Osteoblast (primary cell): ENCODE results near the gene C1orf74. TPM values are rescaled to one million over a fixed set of nuclear protein-coding genes. Genes with fewer than 3 reads are reported as not detected.

Experiments used
- DNase-seq: peaks from one replicate; pipeline ENCODE4 v3.0.0; 2011; ENCODE audit warnings: low spot score, mixed read lengths; ENCODE audit not compliant: insufficient read length; ENCODE audit errors: missing footprints
- H2AFZ ChIP-seq: 2 replicates; pipeline ENCODE4 v1.6.0; 2011; ENCODE audit warnings: mild to moderate bottlenecking, low read length
- H3K27ac ChIP-seq: 2 replicates; pipeline ENCODE4 v1.5.1; 2011; ENCODE audit warnings: mild to moderate bottlenecking, low read depth, low read length, moderate library complexity
- H3K27me3 ChIP-seq: 2 replicates; pipeline ENCODE4 v1.6.0; 2012; ENCODE audit warnings: mild to moderate bottlenecking, control low read depth, inconsistent platforms, low read length, moderate library complexity; ENCODE audit not compliant: insufficient read depth
- H3K36me3 ChIP-seq: 2 replicates; pipeline ENCODE4 v1.5.1; 2011; ENCODE audit warnings: mild to moderate bottlenecking, low read length, control low read depth, moderate library complexity; ENCODE audit not compliant: insufficient read depth
- H3K4me1 ChIP-seq: 2 replicates; pipeline ENCODE4 v1.5.1; 2011; ENCODE audit warnings: mild to moderate bottlenecking, low read length, control low read depth, moderate library complexity; ENCODE audit not compliant: insufficient read depth
- H3K4me2 ChIP-seq: 2 replicates; pipeline ENCODE4 v1.6.0; 2011; ENCODE audit warnings: mild to moderate bottlenecking, low read length; ENCODE audit not compliant: insufficient read depth
- H3K4me3 ChIP-seq: fragments of 200-600 bp; sonication (generic); 3 replicates; pipeline ENCODE4 v1.5.1; 2012; ENCODE audit warnings: mild to moderate bottlenecking, low read length, inconsistent platforms; ENCODE audit not compliant: insufficient read depth
- H3K79me2 ChIP-seq: 2 replicates; pipeline ENCODE4 v1.6.0; 2012; ENCODE audit warnings: mild to moderate bottlenecking, low read length, control low read depth, inconsistent platforms; ENCODE audit not compliant: insufficient read depth
- H3K9me3 ChIP-seq: 2 replicates; pipeline ENCODE4 v1.5.1; 2011; ENCODE audit warnings: low read depth, low read length, control low read depth
- H4K20me1 ChIP-seq: 2 replicates; pipeline ENCODE4 v1.6.0; 2012; ENCODE audit warnings: mild to moderate bottlenecking, low read length, control low read depth; ENCODE audit not compliant: insufficient read depth
- CTCF ChIP-seq: IDR thresholded peaks from 2 replicates; pipeline ENCODE4 v1.5.1; 2011; ENCODE audit warnings: mild to moderate bottlenecking, low read depth, low read length, moderate library complexity; ENCODE audit errors: extremely low read depth
- total RNA-seq: library from RNA; depleted of rRNA; stranded (reverse); fragments of >200 nt; gene quantifications from 2 replicates; pipeline ENCODE4 v1.2.3, GENCODE V29; 2012

The C1orf74 gene
- total RNA-seq = 2.5 and 3.5 TPM in 2 replicates

GRCh38 chr1:209784265-209785169 is at the start of gene C1orf74:
TSS of gene C1orf74 (minus strand) at chr1:209784559. CDS start at chr1:209783634, 925 bp downstream.
- peak; percentile 97 for DNase-seq
- H3K4me1 ChIP-seq = peaks cover 18% of the 10 kb centered on the region
- H3K36me3 ChIP-seq = no peaks in the 10 kb centered on the region

GRCh38 chr1:209831615-209832014 is 47.3 kb upstream of the C1orf74 start:
- H3K9me3 ChIP-seq = no peaks in the 10 kb centered on the region
- no peak overlapping the region for H3K4me3 ChIP-seq
- H3K4me1 ChIP-seq = peaks cover 56% of the 10 kb centered on the region
- peaks cover 52% of the 10 kb centered on the region for H3K36me3 ChIP-seq
- H3K79me2 ChIP-seq = peaks cover 34% of the 10 kb centered on the region
- no peak overlapping the region for H2AFZ ChIP-seq
- no peaks in the 10 kb centered on the region for H4K20me1 ChIP-seq
- peak overlapping the region; percentile 8 for H3K4me2 ChIP-seq
- DNase-seq = peak; percentile 82
- no peak for TF ChIP-seq CTCF
- H3K27me3 ChIP-seq = no peaks in the 10 kb centered on the region
- peak overlapping the region; percentile 58 for H3K27ac ChIP-seq

More at GRCh38 chr1:209784265-209785169, at the start of gene C1orf74:
- peaks cover 14% of the 10 kb centered on the region for H3K79me2 ChIP-seq
- H3K27ac ChIP-seq = peak within 1 kb of the TSS; percentile 89
- peak within 1 kb of the TSS; percentile 96 for H2AFZ ChIP-seq
- no peaks in the 10 kb centered on the region for H3K9me3 ChIP-seq
- no peak for TF ChIP-seq CTCF
- peak within 1 kb of the TSS; percentile 97 for H3K4me2 ChIP-seq
- peak within 1 kb of the TSS; percentile 86 for H3K4me3 ChIP-seq
- peaks cover 17% of the 10 kb centered on the region for H3K27me3 ChIP-seq
- H4K20me1 ChIP-seq = no peaks in the 10 kb centered on the region

GRCh38 chr1:209830722-209831121 is 46.4 kb upstream of the C1orf74 start:
- H2AFZ ChIP-seq = no peak overlapping the region
- no peak for TF ChIP-seq CTCF
- H3K9me3 ChIP-seq = no peaks in the 10 kb centered on the region
- no peak for DNase-seq
- peak overlapping the region; percentile 7 for H3K4me2 ChIP-seq
- no peaks in the 10 kb centered on the region for H4K20me1 ChIP-seq
- no peaks in the 10 kb centered on the region for H3K27me3 ChIP-seq
- H3K27ac ChIP-seq = peak overlapping the region; percentile 58
- peaks cover 46% of the 10 kb centered on the region for H3K36me3 ChIP-seq
- no peak overlapping the region for H3K4me3 ChIP-seq
- H3K79me2 ChIP-seq = peaks cover 34% of the 10 kb centered on the region
- H3K4me1 ChIP-seq = peaks cover 47% of the 10 kb centered on the region

- H2AFZ ChIP-seq = no peak overlapping the region
- no peak for TF ChIP-seq CTCF
- peaks cover 34% of the 10 kb centered on the region for H3K79me2 ChIP-seq
- DNase-seq = no peak
- peak overlapping the region; percentile 58 for H3K27ac ChIP-seq
- peaks cover 36% of the 10 kb centered on the region for H3K36me3 ChIP-seq
- H4K20me1 ChIP-seq = no peaks in the 10 kb centered on the region
- no peak overlapping the region for H3K4me3 ChIP-seq
- peak overlapping the region; percentile 78 for H3K4me2 ChIP-seq
- H3K4me1 ChIP-seq = peaks cover 38% of the 10 kb centered on the region
- H3K27me3 ChIP-seq = no peaks in the 10 kb centered on the region
- H3K9me3 ChIP-seq = no peaks in the 10 kb centered on the region
Observed at GRCh38 chr1:209829716-209830115, 45.4 kb upstream of the C1orf74 start.
